NCI-H1694 treated with DMSO at 0.1 percent for 48 hours (cell line): Measurements from ENCODE around the gene TRIP6.
A peak's percentile ranks its signal among the peaks of the same experiment; 100 is the strongest.

ENCODE experiments used
- DNase-seq: peaks from one replicate; lab custom pipeline; 2025; lab: John Stamatoyannopoulos, UW

The TRIP6 gene

DNA sequence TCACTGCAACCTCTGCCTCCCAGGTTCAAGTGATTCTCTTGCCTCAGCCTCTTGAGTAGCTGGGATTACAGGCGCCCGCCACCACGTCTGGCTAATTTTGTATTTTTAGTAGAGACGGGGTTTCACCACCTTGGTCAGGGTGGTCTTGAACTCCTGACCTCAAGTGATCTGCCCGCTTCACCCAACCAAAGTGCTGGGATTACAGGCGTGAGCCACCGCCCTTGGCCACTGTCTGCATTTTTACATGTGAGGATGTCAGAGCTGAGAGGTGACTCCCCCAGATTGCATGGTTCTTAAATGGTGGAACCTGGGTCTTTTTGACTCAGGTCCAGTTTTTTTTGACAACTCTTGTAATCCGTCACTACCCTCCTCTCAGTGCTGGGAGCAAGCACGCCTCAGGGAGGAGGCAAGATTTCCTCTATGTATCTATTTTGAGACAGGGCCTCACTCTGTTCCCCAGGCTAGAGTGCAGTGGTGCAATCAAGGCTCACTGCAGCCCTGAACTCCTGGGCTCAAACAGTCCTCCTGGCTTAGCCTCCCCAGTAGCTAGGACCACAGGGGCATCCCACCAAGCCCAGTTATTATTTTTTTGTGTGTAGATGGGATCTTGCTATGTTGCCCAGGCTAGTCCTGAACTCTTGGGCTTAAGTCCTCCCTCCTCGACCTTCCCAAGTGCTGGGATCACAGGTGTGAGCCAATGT is 6.6 kb downstream of the TRIP6 start:
- no peak for DNase-seq

- no peak for DNase-seq
Observed at GRCh38 chr7:100874300-100874576, 7.1 kb downstream of the TRIP6 start.

GRCh38 chr7:100874577-100875355 is 7.6 kb downstream of the TRIP6 start, which contains the start of gene SRRT:
Gene SRRT, plus strand, starts transcription at chr7:100875103. Its CDS starts 488 bp downstream, at chr7:100875591.
- peak; percentile 96 for DNase-seq

DNA sequence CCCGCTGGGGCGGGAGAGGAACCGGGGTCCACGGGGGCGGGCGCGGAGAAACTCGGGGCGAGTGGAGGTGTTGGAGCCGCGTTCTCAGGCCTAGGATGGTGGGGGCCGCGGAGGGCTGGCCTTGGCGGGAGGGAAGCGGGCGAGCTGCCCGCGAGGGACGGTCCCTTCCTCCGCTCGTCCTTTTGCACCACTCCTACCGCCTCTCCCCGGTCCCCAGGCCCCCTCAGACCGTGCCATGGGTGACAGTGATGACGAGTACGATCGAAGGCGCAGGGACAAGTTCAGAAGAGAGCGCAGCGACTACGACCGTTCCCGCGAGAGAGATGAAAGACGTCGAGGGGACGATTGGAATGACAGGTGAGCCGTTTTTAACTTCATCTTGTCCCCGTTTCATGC is 8.2 kb downstream of the TRIP6 start:
- no peak for DNase-seq

- DNase-seq, result no peak
Observed at GRCh38 chr7:100878013-100878412, 10.8 kb downstream of the TRIP6 start.

DNA sequence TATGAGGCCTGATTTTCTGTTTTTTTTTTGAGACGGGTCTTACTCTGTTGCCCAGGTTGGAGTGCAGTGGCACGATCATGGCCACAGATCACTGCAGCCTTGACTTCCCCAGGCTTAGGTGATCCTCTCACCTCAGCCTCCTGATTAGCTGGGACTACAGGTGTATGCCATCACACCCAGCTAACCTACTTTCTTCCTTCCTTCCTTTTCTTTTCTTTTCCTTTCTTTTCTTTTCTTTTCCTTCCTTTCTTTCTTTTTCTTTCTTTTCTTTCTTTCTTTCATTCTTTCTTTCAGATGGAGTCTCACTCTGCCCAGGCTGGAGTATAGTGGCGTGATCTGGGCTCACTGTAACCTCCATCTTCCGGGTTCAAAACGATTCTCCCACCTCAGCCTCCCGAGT is 11.5 kb downstream of the TRIP6 start:
- DNase-seq, result no peak

GRCh38 chr7:100879685-100880261 is 12.6 kb downstream of the TRIP6 start:
- DNase-seq, result no peak

DNA sequence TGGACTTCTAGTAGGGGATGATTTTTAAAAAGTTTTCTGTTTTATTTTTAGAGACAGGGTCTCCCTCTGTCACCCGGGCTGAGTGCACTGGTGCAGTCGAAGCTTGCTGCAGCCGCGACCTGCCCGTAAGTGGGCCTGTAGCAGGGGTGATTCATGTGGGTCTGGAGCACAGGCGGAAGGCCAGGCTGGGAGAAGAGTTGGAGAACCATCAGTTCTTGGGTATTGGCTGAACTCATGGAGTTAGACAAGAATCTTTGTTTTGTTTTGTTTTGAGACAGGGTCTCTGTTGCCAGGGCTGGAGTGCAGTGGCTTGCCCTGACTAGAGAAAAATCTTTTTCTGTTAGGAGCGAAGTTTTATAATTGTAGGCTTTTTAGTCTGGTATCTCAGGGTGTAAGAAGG is 13.5 kb downstream of the TRIP6 start:
- no peak for DNase-seq

- DNase-seq, result no peak
Observed at GRCh38 chr7:100881136-100881535, 13.9 kb downstream of the TRIP6 start.

GRCh38 chr7:100882201-100882600 is 15.0 kb downstream of the TRIP6 start:
- no peak for DNase-seq

DNA sequence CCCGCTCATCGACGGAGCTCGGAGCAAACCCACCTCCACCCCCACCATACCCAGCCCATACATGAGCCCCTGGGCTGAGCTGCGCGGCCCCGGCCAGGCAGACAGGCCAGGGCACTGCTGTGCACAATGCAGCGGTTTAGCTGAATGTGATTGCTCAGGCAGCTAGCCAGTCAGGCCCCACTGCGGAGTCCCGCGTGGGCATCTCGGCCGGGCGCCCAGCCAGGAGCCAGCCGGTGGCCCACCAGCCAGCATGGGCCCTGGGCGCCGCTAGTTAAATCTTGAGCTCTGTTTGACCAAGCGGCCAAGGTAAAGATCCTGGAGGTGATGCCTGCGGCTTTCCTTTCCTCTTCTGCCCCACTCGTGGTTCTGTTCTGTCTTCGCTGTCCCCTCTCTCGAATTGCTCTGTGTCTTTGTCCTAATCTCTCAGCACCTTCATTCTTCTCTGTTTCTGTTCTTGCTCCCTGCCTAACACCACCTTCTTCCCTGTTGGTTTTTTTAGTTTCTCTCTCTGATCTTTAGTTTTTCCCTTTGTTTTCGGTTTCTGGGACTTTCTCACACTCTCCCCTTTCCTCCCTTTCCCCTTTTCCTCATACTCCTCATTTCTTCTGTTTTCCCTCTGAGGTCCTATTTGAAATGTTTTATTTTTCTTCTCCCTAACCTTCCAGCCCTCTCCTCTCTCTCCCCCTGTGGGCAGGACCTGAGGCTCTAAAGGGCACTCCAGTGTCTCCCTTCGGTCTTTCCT is 15.8 kb downstream of the TRIP6 start:
- no peak for DNase-seq

DNA sequence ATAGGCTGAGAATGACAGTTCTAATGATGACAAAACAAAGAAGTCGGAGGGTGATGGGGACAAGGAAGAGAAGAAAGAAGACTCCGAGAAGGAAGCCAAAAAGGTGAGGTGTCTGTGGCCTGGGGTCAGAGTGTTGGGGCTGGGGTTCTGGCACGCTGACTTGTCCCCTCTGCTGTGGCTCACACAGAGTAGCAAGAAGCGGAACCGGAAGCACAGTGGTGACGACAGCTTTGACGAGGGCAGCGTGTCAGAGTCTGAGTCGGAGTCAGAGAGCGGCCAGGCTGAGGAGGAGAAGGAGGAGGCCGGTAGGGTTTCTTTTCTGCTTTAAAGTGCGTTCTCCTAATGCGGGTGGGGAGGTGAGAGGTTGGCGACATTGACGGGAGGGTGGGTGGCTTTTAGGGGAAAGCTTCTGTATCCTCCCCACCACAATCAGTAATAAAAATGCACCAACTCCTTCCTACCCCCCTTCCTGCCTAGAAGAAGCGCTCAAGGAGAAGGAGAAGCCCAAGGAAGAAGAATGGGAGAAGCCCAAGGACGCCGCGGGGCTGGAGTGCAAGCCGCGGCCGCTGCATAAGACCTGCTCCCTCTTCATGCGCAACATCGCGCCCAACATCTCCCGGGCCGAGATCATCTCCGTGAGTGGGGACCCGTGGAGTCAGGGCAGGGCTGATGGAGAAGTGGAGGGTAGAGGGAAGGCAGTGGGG is 17.7 kb downstream of the TRIP6 start:
- DNase-seq, result no peak

DNA sequence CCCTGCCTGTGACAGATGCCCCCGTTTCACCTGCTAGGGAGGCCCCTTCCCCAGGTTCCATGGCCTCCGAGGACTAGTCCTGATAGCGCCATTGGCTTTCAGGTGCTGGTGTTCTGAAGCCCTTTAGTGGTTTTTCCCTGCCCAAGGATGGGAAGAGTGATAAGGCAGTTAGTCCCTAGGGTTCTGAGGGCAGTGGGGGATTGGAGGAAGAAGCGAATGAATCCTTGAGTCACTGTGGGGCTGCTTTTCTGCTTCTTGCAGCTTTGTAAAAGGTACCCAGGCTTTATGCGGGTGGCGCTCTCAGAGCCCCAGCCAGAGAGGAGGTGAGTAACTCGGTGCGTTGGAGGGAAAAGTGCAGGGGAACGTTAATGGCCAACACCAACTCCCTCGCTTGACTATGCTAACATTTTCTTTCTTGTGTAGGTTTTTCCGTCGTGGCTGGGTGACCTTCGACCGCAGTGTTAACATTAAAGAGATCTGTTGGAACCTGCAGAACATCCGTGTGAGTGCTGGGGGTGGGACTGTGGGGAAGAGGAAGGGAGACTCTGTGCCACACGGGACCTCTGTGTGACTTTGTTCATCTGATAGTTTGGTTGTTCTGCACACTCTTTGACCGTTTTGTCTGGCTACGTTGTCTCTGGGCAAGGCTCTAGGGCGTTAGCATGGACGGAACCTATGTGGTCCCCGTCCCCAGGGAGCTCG is 18.4 kb downstream of the TRIP6 start:
- no peak for DNase-seq

DNA sequence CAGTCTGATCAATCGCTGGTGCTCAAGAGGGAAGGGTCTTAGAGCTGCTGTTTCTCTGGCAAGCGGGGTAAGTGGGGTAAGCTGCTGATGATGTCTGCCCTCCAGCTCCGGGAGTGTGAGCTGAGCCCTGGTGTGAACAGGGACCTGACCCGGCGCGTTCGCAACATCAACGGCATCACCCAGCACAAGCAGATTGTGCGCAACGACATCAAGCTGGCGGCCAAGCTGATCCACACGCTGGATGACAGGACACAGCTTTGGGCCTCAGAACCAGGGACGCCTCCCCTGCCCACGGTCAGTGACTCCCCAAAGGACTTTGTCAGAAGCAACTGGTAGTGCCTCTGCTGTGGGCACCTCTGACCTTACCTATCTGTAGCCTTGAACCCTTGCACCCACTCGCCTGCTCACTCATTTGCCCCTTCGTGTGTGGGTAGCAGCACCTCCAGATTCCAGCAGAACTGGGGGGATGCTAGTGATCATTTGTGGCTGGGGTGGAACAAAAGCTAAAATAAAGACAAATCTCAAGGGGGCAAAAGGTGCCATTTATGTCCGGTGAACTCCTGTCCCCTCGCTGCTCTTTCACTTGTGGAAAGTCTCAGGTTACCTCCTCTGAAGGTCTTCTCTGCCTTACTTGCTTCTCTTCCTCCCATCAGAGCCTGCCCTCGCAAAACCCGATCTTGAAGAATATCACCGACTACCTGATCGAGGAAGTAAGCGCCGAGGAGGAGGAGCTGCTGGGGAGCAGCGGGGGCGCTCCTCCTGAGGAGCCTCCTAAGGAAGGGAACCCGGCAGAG is 19.2 kb downstream of the TRIP6 start:
- no peak for DNase-seq

GRCh38 chr7:100886936-100887515 is 19.8 kb downstream of the TRIP6 start:
- DNase-seq, result no peak

- no peak for DNase-seq
Observed at GRCh38 chr7:100887516-100888290, 20.5 kb downstream of the TRIP6 start.

DNA sequence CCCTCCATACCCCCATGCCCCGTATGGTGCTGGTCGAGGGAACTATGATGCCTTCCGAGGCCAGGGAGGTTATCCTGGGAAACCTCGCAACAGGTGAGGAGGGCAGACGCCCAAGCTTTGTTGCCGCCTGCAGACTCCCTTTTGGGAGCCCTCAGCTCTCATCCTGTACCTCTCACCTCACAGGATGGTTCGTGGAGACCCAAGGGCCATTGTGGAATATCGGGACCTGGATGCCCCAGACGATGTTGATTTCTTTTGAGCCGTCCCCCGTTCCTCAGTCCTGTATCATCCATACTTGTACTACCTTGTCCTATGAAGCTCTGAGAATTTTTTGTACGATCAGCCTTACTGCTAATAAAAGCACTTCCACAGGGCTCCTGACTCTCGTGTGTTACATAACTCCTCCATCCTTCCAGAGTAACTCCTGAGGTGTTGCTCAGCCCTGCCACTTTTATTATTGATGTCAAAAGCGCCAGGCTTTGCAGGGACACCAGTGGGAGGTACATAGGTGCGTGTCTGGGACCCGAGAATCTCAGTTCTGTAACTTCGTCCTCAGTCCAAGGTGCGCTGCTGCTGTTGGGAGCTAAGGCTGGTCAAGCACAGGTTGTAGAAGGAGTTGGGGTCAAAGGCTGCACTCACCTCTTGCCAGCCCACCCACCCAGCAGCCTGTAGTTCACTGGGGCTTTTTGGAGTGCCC is 21.3 kb downstream of the TRIP6 start:
- DNase-seq, result no peak

DNA sequence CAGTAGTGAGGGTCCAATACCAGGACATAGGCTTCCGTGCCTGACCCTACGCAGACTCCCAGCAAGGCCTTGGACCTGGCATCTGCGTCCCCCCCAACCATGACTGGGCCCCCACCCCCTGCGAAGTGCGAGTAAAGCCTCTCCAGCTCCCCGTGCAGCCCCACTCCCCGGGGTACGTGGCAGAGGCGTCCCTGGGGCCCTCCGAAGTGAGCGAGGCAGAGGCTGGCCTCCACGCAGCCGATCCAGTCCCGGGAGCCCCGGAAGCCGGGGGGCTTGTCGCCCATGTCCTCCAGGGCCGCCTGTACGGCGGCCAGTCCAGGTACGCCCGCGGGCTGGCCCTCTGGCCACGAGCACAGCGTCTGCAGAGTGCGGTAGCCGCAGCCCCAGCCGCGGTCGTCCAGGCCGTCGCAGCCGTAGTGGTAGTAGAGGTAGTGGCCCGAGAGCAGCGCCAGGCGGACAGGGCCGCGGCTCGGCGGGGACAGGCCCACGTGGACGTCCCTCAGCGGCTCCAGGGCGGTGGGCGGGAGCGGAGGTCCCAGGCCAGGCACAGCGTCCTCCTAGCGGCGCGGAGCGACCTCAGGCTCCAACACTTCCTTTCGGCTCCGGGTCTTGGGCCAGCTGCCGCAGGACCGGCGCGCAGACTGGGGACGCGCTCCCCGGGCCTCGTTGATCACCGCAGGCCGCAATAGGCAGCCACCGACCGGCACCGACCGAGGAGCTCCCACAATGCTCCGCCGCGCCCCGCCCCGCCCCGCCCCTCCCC is 22.0 kb downstream of the TRIP6 start, which contains the start of gene UFSP1:
Gene UFSP1 (minus strand): TSS at position 728 of the 763 bp plus-strand sequence. CDS start 444 bp downstream, at position 284.
- DNase-seq, result no peak
